Lung (tissue), 12 donors: ENCODE results near the gene SYNGR1. TPM values are rescaled to one million over a fixed set of nuclear protein-coding genes. Genes with fewer than 3 reads are reported as not detected.

Experiments
- ATAC-seq: fragments of 200-7000 bp; cut with Tn5 transposase; one replicate; pipeline ENCODE4 v1.9.1; 2020; ENCODE audit warnings: moderate number of reproducible peaks; ENCODE audit not compliant: insufficient read depth, low FRiP score
- DNase-seq, 3 donors: peaks; one replicate each; pipeline ENCODE4 v3.0.0-alpha.2; 2013 to 2017
- H3K27ac ChIP-seq, 2 donors: one replicate each; pipeline ENCODE4 v1.5.1; 2013; ENCODE audit warnings: mild to moderate bottlenecking in 2 of 2, moderate library complexity in 2 of 2, control low read depth in 1 of 2, inconsistent platforms in 1 of 2, low read depth in 1 of 2, low read length in 1 of 2
- H3K27me3 ChIP-seq, 3 donors: one replicate each; pipeline ENCODE4 v1.5.1; 2013; ENCODE audit warnings: low read length in 2 of 3; ENCODE audit not compliant: control insufficient read depth in 3 of 3, insufficient read depth in 3 of 3
- H3K36me3 ChIP-seq, 4 donors: one replicate each; pipeline ENCODE4 v1.5.1; 2013; ENCODE audit warnings: low read length in 4 of 4, mild to moderate bottlenecking in 1 of 4, moderate library complexity in 1 of 4; ENCODE audit not compliant: control insufficient read depth in 4 of 4, insufficient read depth in 4 of 4
- H3K4me1 ChIP-seq, 5 donors: one replicate each; pipeline ENCODE4 v1.5.1; 2013; ENCODE audit warnings: low read length in 5 of 5, mild to moderate bottlenecking in 2 of 5, moderate library complexity in 1 of 5; ENCODE audit not compliant: control insufficient read depth in 5 of 5, insufficient read depth in 5 of 5
- H3K4me3 ChIP-seq: one replicate; pipeline ENCODE4 v1.5.1; 2013; ENCODE audit warnings: mild to moderate bottlenecking, control low read depth, moderate library complexity
- H3K9ac ChIP-seq, 2 donors: one replicate each; pipeline ENCODE4 v1.5.1; 2013; ENCODE audit warnings: low read length in 2 of 2, control low read depth in 1 of 2; ENCODE audit not compliant: insufficient read depth in 1 of 2
- H3K9me3 ChIP-seq, 4 donors: one replicate each; pipeline ENCODE4 v1.5.1; 2013; ENCODE audit warnings: low read length in 3 of 4, mild to moderate bottlenecking in 1 of 4, moderate library complexity in 1 of 4; ENCODE audit not compliant: control insufficient read depth in 4 of 4, insufficient read depth in 3 of 4
- WGBS, 2 donors: extraction: QIAGEN DNeasy Blood & Tissue Kit; methylation state at CpG; one replicate each; pipeline ENCODE4 v1.1.7; 2013; 5-methylcytosine and 5-hydroxymethylcytosine counted together
- polyA plus RNA-seq, 2 donors: library from polyadenylated mRNA; stranded (reverse); fragments of 200-250 nt; gene quantifications; one replicate each; pipeline ENCODE4 v1.2.1, GENCODE V29; 2013
- total RNA-seq, 2 donors: library from RNA; depleted of rRNA in 1 of 2; stranded (reverse); fragments of >200 nt in 1 of 2; gene quantifications; one replicate each; pipeline ENCODE4 v1.2.1, GENCODE V29; 2014 to 2021
- TF ChIP-seq, protein P1 (sequence below): IDR thresholded peaks from 2 replicates; pipeline ENCODE4 v1.5.1; 2012; ENCODE audit warnings: mild to moderate bottlenecking; ENCODE audit errors: control extremely low read depth, extremely low read depth
- donor health status: control.
- donor health status: control.
- donor health status: Bipolar disorder and iron deficiency.
- donor health status: healthy.
- donor health status: DM: yes; HTN: yes; CAD: no.

SYNGR1 gene
- total and polyA plus RNA-seq, 4 donors, result 3.5 to 13.3 (median 5.5) TPM

GRCh38 chr22:39395936-39396796 lies 46.4 kb downstream of the SYNGR1 start:
- ATAC-seq (no peak), DNase-seq (no peak)
- no peak overlapping the region for H3K27ac ChIP-seq
- no peaks in the 10 kb centered on the region for H3K9me3 ChIP-seq
- 89 to 91% methylated on average over 11 of the region's 11 CpGs for WGBS, 2 donors
- H3K27me3 ChIP-seq, result no peaks in the 10 kb centered on the region
- H3K4me3 ChIP-seq, result no peak overlapping the region
- H3K9ac ChIP-seq, result no peak overlapping the region
- peaks cover 0 to 11% (median 7%) of the 10 kb centered on the region in 5 donors for H3K4me1 ChIP-seq
- H3K36me3 ChIP-seq, result no peaks in the 10 kb centered on the region
- TF ChIP-seq, protein P1, sequence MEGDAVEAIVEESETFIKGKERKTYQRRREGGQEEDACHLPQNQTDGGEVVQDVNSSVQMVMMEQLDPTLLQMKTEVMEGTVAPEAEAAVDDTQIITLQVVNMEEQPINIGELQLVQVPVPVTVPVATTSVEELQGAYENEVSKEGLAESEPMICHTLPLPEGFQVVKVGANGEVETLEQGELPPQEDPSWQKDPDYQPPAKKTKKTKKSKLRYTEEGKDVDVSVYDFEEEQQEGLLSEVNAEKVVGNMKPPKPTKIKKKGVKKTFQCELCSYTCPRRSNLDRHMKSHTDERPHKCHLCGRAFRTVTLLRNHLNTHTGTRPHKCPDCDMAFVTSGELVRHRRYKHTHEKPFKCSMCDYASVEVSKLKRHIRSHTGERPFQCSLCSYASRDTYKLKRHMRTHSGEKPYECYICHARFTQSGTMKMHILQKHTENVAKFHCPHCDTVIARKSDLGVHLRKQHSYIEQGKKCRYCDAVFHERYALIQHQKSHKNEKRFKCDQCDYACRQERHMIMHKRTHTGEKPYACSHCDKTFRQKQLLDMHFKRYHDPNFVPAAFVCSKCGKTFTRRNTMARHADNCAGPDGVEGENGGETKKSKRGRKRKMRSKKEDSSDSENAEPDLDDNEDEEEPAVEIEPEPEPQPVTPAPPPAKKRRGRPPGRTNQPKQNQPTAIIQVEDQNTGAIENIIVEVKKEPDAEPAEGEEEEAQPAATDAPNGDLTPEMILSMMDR, result no peak

- no peak for DNase-seq
- Histone ChIP-seq H3K9me3 (no peaks in the 10 kb centered on the region), H3K4me3 (no peak overlapping the region), H3K36me3 (no peaks in the 10 kb centered on the region), H3K4me1 (peaks cover 0 to 11% (median 9%) of the 10 kb centered on the region in 5 donors), H3K27ac (no peak overlapping the region), H3K27me3 (no peaks in the 10 kb centered on the region), H3K9ac (no peak overlapping the region)
- no peak for ATAC-seq
- WGBS, 2 donors, result 91 to 92% methylated on average over 3 of the region's 3 CpGs
- TF ChIP-seq, protein P1, result no peak
Observed at GRCh38 chr22:39396797-39397195, 47.0 kb downstream of the SYNGR1 start.

DNA sequence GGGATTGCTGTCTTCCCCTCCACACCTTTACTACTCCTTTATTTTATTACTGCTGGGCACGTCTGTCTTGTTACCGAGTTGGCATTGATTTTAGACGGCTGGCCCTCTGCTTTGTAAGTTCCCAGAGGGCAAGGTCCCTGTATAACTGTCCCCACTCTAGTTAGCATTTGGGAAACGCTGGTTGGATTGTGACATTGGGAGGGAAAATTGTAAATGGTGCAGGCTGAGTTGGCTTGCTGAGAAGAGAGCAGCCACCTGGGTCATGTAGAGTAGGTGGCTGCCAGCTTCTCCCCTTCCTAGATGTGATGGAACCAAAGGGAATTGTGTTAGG lies 51.5 kb downstream of the SYNGR1 start:
- WGBS, 2 donors, result 90% methylated on average over 4 of the region's 4 CpGs
- Histone ChIP-seq H3K36me3 (peaks cover 0 to 2% (median 0%) of the 10 kb centered on the region in 4 donors), H3K27me3 (no peaks in the 10 kb centered on the region), H3K27ac (no peak overlapping the region), H3K9me3 (no peaks in the 10 kb centered on the region), H3K4me3 (no peak overlapping the region), H3K4me1 (peaks cover 4 to 25% (median 11%) of the 10 kb centered on the region in 5 donors), H3K9ac (no peak overlapping the region)
- TF ChIP-seq, protein P1, result no peak
- DNase-seq (no peak), ATAC-seq (no peak)
